K562 (cell line): Measurements from ENCODE around the gene MYO3B. TPM values are rescaled to one million over a fixed set of nuclear protein-coding genes. Genes with fewer than 3 reads are reported as not detected.
A peak's percentile ranks its signal among the peaks of the same experiment; 100 is the strongest.

ENCODE experiments used
- ATF1 ChIP-seq, 2 experiments: fragments of 450-650 bp in 1 of 2; IDR thresholded peaks; 2 replicates each; pipeline ENCODE4 v1.6.1; 2016; ENCODE audit warnings: missing compliant biosample characterization in 1 of 2, missing genetic modification characterization in 1 of 2
- DPF2 ChIP-seq: fragments of 450-650 bp; IDR thresholded peaks from 2 replicates; pipeline ENCODE4 v1.6.1; 2016
- KDM1A ChIP-seq, 2 experiments: fragments of 450-650 bp; IDR thresholded peaks; 2 replicates each; pipeline ENCODE4 v1.6.1; 2016; ENCODE audit warnings: mild to moderate bottlenecking in 2 of 2
- MIER1 ChIP-seq: fragments of 450-650 bp; IDR thresholded peaks from 2 replicates; pipeline ENCODE4 v1.6.1; 2016; ENCODE audit warnings: antibody characterized with exemption, mild to moderate bottlenecking, low read depth
- RNF2 ChIP-seq: sonication (generic); IDR thresholded peaks from 2 replicates; pipeline ENCODE4 v1.6.1; 2016
- SMARCE1 ChIP-seq: fragments of 450-650 bp; IDR thresholded peaks from 2 replicates; pipeline ENCODE4 v1.7.1; 2016; ENCODE audit warnings: mild to moderate bottlenecking
- SP2 ChIP-seq: IDR thresholded peaks from 2 replicates; pipeline ENCODE4 v1.6.1; 2011; ENCODE audit warnings: mild to moderate bottlenecking, low read depth, low read length, moderate library complexity; ENCODE audit not compliant: poor library complexity, severe bottlenecking; ENCODE audit errors: extremely low read depth
- ZNF766 ChIP-seq: fragments of 200-800 bp; sonication (Bioruptor generic); conservative IDR thresholded peaks from 2 replicates; pipeline ENCODE4 v1.6.1; 2016; ENCODE audit warnings: missing genetic modification characterization, missing compliant biosample characterization
- ZZZ3 ChIP-seq: fragments of 450-650 bp; IDR thresholded peaks from 2 replicates; pipeline ENCODE4 v1.6.1; 2016; ENCODE audit warnings: antibody characterized with exemption, mild to moderate bottlenecking, moderate library complexity
- polyA plus RNA-seq, 8 experiments: library from polyadenylated mRNA; depleted of rRNA in 4 of 8; stranded (reverse) in 5 of 8; unstranded in 3 of 8; fragments of >200 nt; fragmentation: Nextera tagmentation in 2 of 8; fragmentation: Illumina TruSeq in 1 of 8; extraction: Ambion mirVana in 2 of 8; extraction: Trizol in 1 of 8; gene quantifications; 2 replicates each; pipeline versions ENCODE4 v1.2.1 to v1.2.3, GENCODE V29; 2011 to 2014; ENCODE audit warnings: inconsistent platforms in 1 of 8, missing spikeins in 1 of 8
- total RNA-seq, 7 experiments: library from RNA; depleted of rRNA in 6 of 7; stranded (reverse); fragments of >200 nt in 6 of 7; fragmentation: Illumina TruSeq in 2 of 7; extraction: Trizol in 2 of 7; gene quantifications; 2 replicates each; pipeline versions ENCODE4 v1.2.1 to v1.2.3, GENCODE V29; 2011 to 2021; ENCODE audit warnings: low replicate concordance in 1 of 7
- TF ChIP-seq, protein P1 (sequence below): fragments of 450-650 bp; IDR thresholded peaks from 2 replicates; pipeline ENCODE4 v1.6.1; 2018; ENCODE audit not compliant: partially characterized antibody
- TF ChIP-seq, protein P2 (sequence below), 2 experiments: IDR thresholded peaks; 2 replicates each; pipeline ENCODE4 v1.6.1; 2011; ENCODE audit warnings: borderline replicate concordance in 1 of 2, control low read depth in 1 of 2, low read depth in 1 of 2, low read length in 1 of 2, mild to moderate bottlenecking in 1 of 2, mixed read lengths in 1 of 2, moderate library complexity in 1 of 2; ENCODE audit not compliant: insufficient read depth in 1 of 2, insufficient read length in 1 of 2, poor library complexity in 1 of 2, severe bottlenecking in 1 of 2; ENCODE audit errors: extremely low read depth in 1 of 2
- TF ChIP-seq, protein P3 (sequence below): fragments of 450-650 bp; IDR thresholded peaks from 2 replicates; pipeline ENCODE4 v1.6.1; 2014; ENCODE audit warnings: low read depth, mild to moderate bottlenecking, moderate library complexity, borderline replicate concordance
- TF ChIP-seq, protein P4 (sequence below), 2 experiments: fragments of 200-800 bp in 1 of 2; sonication (Bioruptor generic) in 1 of 2; sonication (generic) in 1 of 2; formaldehyde crosslinking in 1 of 2; IDR thresholded peaks in 1 of 2; conservative IDR thresholded peaks in 1 of 2; 2 replicates each; pipeline versions ENCODE4 v1.5.0 to v1.6.1; 2016 to 2020; ENCODE audit warnings: missing compliant biosample characterization in 1 of 2, missing genetic modification characterization in 1 of 2, missing genetic modification reagents in 1 of 2

The MYO3B gene
- total and polyA plus RNA-seq, 9 of the 15 experiments (the other 6 are each of a cell fraction or from before 2014, with no cell fraction given): 2.7 to 6.5 (median 3.6) TPM

DNA sequence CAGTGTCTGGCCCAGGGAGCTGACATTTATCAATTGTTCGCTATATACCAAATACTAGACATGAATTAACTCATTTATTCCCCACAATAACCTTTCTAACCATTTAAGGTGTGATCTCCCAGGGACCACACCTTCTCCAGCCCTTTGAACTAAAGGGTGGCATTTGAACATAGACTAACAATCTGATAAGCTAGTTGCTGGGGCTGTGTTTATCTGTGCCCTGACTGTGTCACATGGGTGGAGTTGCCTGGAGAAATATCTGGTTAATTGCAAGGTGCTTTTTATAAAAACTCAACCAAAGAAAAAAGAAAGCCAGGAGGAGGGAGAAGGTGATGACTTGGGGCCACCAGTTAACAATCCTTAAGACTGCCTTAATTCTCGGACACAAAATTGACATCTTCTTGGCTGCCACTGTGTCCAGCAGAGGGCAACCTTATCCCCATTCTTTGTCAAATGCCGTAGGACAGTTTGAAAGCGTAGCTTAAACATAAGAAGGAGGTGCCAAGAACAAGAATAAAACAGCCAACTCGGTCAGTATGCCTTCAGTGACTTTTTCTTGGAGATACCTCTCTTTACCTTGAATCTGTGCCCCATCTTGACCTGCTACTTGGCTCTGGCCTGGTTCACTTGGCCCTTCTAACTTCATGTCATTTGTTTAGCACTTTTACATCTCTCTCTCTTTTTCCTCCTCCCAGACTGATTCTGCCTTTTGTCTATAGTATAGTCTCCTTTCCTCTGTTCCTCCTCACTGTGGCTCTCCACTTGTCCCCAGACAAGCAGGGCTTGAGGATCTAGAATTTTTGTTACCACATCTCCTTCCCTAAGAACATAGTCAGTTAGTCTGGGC, 183.4 kb downstream of the MYO3B start (continued):
- TF ChIP-seq ZNF766 (CRISPR knock-in tag) (peak; percentile 52; the same call in 1 of the 2 replicates), MIER1 (no peak), SMARCE1 (peak; percentile 28; the same call in 1 of the 2 replicates), SP2 (no peak), ATF1 (CRISPR knock-in tag; IDR thresholded peaks at IDR 0.05) (no peak), ATF1 (tag; IDR thresholded peaks at IDR 0.05) (peak; percentile 56), DPF2 (peak; percentile 46; the same call in 1 of the 2 replicates), ZZZ3 (no peak), RNF2 (0 out of 2 replicates have a peak, but pooled peaks have one; percentile 32), KDM1A (IDR thresholded peaks at IDR 0.05) (0 out of 4 replicates have a peak, but pooled peaks have one; percentile 6 to 16)
- TF ChIP-seq, protein P1, sequence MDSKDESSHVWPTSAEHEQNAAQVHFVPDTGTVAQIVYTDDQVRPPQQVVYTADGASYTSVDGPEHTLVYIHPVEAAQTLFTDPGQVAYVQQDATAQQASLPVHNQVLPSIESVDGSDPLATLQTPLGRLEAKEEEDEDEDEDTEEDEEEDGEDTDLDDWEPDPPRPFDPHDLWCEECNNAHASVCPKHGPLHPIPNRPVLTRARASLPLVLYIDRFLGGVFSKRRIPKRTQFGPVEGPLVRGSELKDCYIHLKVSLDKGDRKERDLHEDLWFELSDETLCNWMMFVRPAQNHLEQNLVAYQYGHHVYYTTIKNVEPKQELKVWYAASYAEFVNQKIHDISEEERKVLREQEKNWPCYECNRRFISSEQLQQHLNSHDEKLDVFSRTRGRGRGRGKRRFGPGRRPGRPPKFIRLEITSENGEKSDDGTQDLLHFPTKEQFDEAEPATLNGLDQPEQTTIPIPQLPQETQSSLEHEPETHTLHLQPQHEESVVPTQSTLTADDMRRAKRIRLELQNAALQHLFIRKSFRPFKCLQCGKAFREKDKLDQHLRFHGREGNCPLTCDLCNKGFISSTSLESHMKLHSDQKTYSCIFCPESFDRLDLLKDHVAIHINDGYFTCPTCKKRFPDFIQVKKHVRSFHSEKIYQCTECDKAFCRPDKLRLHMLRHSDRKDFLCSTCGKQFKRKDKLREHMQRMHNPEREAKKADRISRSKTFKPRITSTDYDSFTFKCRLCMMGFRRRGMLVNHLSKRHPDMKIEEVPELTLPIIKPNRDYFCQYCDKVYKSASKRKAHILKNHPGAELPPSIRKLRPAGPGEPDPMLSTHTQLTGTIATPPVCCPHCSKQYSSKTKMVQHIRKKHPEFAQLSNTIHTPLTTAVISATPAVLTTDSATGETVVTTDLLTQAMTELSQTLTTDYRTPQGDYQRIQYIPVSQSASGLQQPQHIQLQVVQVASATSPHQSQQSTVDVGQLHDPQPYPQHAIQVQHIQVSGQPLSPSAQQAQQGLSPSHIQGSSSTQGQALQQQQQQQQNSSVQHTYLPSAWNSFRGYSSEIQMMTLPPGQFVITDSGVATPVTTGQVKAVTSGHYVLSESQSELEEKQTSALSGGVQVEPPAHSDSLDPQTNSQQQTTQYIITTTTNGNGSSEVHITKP: peak; percentile 26
- TF ChIP-seq, protein P2, sequence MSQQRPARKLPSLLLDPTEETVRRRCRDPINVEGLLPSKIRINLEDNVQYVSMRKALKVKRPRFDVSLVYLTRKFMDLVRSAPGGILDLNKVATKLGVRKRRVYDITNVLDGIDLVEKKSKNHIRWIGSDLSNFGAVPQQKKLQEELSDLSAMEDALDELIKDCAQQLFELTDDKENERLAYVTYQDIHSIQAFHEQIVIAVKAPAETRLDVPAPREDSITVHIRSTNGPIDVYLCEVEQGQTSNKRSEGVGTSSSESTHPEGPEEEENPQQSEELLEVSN (IDR thresholded peaks at IDR 0.05; ENCODE audit: borderline replicate concordance in 1 of 2, extremely low read depth in 1 of 2, insufficient read depth in 1 of 2, insufficient read length in 1 of 2, low read depth in 1 of 2, low read length in 1 of 2, poor library complexity in 1 of 2, severe bottlenecking in 1 of 2): no peak
- TF ChIP-seq, protein P3, sequence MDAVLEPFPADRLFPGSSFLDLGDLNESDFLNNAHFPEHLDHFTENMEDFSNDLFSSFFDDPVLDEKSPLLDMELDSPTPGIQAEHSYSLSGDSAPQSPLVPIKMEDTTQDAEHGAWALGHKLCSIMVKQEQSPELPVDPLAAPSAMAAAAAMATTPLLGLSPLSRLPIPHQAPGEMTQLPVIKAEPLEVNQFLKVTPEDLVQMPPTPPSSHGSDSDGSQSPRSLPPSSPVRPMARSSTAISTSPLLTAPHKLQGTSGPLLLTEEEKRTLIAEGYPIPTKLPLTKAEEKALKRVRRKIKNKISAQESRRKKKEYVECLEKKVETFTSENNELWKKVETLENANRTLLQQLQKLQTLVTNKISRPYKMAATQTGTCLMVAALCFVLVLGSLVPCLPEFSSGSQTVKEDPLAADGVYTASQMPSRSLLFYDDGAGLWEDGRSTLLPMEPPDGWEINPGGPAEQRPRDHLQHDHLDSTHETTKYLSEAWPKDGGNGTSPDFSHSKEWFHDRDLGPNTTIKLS: no peak
- TF ChIP-seq, protein P4, sequence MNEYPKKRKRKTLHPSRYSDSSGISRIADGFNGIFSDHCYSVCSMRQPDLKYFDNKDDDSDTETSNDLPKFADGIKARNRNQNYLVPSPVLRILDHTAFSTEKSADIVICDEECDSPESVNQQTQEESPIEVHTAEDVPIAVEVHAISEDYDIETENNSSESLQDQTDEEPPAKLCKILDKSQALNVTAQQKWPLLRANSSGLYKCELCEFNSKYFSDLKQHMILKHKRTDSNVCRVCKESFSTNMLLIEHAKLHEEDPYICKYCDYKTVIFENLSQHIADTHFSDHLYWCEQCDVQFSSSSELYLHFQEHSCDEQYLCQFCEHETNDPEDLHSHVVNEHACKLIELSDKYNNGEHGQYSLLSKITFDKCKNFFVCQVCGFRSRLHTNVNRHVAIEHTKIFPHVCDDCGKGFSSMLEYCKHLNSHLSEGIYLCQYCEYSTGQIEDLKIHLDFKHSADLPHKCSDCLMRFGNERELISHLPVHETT (CRISPR knock-in tag; conservative IDR thresholded peaks at IDR 0.05 in 1 of 2, IDR thresholded peaks at IDR 0.05 in 1 of 2): peak in 1 of 2 experiments; percentile 80; a peak in 1 of 4 replicates
